ENCODE data around the gene IFI35. TPM values are rescaled to one million over a fixed set of nuclear protein-coding genes. Genes with fewer than 3 reads are reported as not detected.
"Not testable (repeated sequence)": the region's sequence is repeated elsewhere in the genome, so short reads cannot be mapped to it uniquely, and the experiment has no call there.

Gene IFI35
- 26.7 and 43.8 TPM in 2 replicates for total RNA-seq (2014; rRNA removed; shearing (Covaris generic))

DNA sequence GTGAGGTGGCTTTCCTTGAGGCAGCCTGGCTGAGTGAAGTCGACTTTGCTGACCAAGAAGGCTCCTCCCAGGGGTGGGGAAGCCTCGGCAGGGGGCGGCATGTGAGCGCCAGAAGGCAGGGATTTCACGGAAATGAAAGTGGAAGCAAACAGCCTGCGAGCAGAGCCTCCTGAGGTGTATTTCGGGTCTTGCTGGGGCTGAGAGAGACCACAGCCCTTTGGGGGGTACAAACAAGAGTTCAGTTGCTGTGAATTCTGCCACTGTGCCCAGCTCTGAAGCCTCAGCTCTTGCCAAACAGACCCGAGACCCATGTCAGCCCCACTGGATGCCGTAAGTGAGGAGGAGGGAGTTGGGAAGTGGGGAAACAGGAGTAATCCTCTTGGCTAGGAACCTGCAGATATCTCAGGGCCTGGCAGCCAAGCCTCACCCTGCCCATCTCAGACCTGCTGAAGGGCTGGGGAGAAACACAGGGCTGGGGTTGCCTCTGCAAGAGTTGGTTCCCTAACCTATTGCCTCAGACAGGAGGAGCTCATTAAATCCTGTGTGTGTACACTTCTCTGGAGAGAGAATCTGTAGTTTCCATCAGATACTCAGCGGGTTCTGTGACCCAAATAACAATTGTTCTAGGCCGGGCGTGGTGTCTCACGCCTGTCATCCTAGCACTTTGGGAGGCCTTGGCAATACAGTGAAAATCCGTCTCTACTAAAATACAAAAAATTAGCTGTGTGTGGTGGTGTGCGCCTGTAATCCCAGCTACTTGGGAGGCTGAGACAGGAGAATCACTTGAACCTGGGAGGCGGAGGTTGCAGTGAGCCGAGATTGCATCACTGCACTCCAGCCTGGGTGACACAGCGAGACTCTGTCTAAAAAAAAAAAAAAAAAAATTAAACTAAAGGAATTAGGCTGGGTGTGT lies at the start of gene IFI35:
TSS of gene IFI35 (plus strand) at position 146 of the 913 bp plus-strand sequence. CDS start at position 310, 164 bp downstream.
- peak; percentile 83 for DNase-seq (ENCODE audit: low read depth)

DNA sequence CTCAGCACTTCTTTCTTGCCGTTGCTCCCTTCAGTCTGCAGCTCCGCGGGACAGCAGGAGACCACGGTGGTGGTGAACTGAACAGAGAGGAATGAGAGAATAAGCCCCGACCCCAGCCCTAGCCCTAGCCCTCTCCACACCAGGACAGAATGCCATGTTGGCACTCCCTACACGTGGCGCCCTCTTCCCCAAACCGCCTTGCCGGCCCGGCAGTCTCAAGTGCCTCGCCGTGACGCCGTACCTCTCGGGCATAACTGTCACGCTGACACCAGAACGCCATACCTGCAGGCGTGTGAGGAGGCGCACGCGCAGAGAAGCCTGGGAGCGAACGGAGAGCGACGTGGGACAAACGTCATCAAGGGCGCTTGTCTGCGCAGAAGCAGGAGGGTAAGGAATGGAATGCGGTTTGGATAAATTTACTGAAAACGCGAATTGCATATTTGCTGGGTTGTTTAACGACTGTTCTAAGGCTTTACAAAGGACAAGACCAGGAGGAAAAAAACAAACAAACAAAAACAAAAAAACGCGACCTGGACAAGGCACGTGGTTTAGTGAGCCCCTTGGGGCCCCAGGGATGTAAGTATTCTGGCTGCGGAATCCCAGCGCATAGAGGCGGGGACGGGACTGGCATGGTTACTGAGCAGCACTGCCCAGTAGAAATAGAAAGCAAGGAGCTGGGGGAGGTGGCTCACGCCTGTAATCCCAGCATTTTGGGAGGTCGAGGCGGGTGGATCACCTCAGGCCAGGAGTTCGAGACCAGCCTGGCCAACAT lies 42.2 kb upstream of the IFI35 start, which contains the start of gene AARSD1:
TSS of gene AARSD1 (minus strand) at position 294 of the 772 bp plus-strand sequence. CDS start at position 280, 14 bp downstream.
- DNase-seq (ENCODE audit: low read depth): peak; percentile 89

DNA sequence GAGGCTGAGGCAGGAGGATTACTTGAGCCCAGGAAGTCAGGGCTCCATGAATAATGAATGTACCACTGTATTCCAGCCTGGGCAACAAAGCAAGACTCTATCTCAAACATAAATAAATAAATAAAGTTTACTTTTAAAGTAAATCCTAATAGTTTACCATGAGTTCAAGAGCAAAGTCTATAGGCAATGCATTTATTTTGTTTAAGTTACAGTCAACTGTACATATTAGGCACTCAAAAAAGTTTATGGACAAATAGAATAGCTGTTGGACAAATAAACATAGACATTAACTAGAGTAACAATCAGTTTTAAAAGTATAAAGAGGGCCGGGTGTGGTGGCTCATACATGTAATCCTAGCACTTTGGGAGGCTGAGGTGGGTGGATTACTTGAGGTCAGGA lies 38.7 kb upstream of the IFI35 start:
- DNase-seq (ENCODE audit: low read depth): no peak

DNA sequence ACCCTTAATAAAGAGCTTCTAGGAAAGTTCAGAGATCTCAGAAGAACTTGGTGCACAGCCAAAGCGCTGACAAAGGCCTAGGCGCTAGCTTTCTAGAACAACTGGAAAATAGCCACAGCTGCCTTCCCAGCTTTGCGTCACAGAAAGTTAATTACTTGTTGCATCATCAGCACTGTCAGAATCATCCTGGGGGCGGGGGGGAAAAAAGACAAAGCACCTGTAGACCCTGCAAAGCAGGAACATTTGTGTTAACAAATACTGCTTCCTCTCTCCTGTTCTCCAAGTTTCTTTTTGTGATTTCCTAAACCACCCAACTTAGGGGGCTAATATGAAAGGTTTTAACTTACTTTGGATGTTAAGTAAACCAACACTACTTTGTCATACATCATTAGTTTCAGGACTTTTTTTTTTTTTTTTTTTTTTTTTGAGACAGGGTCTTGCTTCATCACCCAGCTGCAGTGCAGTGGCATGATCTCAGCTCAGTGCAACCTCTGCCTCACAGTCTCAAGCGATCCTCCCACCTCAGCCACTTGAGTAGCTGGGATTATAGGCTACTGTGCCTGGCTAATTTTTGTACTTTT lies 37.5 kb upstream of the IFI35 start:
- peak; percentile 12 for DNase-seq (ENCODE audit: low read depth)

DNA sequence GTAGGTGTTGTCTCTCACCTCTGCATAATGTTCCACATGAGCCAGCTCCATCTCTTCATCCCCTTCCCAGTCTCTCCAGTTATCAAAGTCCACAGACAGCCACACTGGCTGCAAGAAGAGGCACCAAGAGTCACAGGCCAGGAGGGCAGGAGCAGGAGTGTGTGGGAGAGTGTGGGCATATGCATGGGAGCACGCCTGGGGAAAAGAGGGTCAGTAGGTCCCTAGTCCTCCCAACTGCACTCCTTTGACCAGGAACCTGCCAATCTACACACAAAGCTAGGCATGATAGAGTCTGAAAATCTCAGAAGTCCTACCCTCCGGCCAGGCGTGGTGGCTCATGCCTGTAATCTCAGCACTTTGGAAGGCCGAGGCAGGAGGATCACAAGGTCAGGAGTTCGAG lies 35.0 kb upstream of the IFI35 start:
- DNase-seq (ENCODE audit: low read depth): no peak

DNA sequence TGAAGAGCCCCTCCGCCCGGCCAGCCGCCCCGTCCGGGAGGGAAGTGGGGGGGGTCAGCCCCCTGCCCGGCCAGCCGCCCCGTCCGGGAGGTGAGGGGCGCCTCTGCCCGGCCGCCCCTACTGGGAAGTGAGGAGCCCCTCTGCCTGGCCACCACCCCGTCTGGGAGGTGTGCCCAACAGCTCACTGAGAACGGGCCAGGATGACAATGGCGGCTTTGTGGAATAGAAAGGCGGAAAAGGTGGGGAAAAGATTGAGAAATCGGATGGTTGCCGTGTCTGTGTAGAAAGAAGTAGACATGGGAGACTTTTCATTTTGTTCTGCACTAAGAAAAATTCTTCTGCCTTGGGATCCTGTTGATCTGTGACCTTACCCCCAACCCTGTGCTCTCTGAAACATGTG lies 33.3 kb upstream of the IFI35 start:
- DNase-seq (ENCODE audit: low read depth): not testable (repeated sequence)

DNA sequence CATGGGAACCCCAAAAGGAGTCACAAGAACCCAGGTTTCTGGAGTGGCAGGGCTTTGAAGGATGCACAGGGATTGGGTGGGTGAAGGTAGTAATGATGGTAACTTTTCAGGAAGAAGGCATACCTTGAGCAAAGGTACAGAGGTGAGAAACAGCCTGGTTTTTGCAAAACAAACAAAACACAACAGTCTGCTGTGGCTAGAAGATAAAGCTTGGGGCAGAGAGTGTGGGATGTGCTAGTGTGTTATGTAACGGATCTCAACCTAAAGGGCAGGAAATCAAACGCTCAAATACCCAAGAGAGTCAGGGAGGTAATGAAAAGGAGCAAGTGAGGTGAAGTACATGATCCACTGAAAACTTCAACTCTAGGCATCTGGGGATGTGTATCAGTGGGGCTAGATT lies 31.3 kb upstream of the IFI35 start:
- DNase-seq (ENCODE audit: low read depth): no peak

DNA sequence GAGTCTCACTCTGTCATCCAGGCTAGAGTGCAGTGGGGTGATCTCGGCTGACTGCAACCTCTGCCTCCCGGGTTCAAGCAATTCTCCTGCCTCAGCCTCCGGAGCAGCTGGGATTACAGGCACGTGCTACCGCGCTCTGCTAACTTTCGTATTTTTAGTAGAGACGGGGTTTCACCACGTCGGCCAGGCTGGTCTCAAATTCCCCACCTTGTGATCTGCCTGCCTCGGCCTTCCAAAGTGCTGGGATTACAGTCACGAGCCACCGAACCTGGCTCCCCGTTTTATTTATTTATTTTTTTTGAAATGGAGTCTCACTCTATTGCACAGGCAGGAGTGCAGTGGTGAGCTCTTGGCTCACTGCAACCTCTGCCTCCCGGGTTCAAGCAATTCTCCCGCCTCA lies 30.9 kb upstream of the IFI35 start:
- DNase-seq (ENCODE audit: low read depth): not testable (repeated sequence)

DNA sequence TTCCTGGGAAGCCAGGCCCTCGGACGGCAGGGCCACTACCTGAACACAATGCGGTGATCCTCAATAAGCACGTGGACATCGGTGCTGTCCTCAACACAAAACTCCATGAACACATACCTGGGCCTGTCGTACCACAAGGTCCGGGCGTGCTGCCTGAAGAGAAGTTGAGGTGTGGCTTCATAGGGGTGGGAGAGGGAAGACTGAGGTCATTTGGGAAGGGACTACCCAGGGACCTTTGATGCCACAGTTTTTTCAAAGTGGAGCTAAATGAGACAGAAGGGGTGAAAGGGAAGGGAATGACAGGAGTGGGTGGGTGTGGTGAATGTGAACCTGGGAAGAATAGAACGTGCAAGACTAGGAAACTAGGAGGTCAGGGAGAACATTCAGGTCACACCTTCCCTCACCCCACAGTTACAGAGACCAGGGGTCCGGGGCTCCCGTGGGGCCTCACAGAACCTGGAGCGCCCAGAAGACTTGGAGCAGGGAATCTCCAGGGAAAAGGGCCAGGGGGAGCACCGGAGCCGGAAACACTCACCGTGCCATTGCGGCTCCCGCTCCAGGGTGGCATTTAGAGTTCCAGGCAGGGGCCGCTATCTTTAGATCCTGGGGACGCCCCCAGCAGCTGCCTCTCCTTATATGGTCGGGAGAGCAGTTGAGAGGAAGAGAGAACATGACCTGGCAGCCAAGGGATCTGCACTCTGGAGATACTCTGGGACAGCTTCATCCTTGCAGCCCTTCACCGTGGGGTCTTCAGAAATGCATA lies 26.9 kb upstream of the IFI35 start, which contains the start of gene PTGES3L:
TSS of gene PTGES3L (minus strand) at position 570 of the 763 bp plus-strand sequence. CDS start at position 543, 27 bp downstream.
- DNase-seq (ENCODE audit: low read depth): peak; percentile 79

DNA sequence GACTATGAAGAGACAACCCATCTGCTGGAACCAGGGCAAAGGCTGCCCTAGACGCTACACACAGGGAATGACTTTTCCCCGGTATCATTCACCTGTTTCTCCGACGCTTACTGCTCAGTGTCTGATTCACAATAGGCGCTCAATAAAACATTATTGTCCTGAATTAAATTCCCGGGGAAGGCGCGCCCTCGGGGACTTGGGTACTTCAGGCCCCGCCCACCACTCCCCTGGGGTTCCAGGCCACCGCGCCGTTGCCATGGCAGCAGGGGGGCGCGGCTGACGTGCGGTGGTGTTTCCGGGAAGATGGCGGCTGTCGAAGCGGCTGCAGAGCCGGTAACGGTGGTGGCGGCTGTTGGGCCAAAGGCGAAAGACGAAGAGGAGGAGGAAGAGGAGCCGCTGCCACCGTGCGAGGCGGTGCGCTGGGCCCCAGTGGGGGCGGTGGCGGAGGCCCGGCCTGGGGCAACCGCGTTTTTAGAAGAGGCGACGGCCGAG lies 26.3 kb upstream of the IFI35 start, which contains the start of gene RUNDC1:
TSS of gene RUNDC1 (plus strand) at position 292 of the 492 bp plus-strand sequence. CDS start at position 304, 12 bp downstream.
- DNase-seq (ENCODE audit: low read depth): peak; percentile 85

DNA sequence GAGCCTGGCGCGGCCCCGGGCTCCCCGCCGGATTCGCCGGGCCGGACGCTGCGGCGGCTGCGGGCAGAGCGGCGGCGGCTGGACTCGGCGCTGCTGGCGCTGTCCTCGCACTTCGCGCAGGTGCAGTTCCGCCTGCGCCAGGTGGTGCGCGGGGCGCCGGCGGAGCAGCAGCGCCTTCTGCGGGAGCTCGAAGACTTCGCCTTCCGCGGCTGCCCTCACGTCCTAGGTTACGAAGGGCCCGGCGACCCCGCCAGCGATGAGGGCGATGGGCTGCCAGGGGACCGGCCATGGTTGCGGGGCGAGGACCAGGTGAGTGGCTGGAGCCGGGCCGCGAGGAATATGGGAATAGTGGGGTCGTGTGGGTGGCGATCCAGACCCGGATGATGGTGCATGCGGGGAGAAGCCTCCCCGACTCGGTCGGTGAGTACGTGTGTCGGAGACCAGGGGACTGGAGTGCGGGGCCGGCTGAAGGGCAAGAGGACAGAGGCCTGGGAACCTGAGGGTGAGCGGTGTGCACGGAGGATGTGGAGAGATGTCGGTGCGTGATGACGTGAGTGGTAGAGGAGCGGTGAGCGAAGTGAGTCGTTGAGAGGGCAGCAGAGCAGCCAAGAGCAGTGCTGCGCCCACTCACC lies 25.7 kb upstream of the IFI35 start:
- peak; percentile 46 for DNase-seq (ENCODE audit: low read depth)

DNA sequence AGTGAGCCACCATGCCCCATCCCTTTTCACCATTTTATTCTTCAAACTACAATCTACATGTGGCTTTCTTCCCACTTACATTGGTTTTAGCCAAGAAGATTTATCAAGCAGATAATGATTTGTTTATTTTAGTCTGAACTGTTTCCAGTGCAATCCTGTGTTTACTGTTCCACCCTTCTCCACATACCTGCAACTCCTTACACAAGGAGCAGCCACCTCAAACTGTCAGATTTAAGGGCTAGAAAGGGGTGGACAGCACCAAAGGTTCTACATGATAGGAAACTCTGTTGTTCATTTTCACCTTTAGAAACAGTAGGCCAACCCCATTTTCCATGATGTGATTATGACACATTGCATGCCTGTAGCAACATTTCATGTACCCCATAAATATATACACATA lies 24.3 kb upstream of the IFI35 start:
- no peak for DNase-seq (ENCODE audit: low read depth)

DNA sequence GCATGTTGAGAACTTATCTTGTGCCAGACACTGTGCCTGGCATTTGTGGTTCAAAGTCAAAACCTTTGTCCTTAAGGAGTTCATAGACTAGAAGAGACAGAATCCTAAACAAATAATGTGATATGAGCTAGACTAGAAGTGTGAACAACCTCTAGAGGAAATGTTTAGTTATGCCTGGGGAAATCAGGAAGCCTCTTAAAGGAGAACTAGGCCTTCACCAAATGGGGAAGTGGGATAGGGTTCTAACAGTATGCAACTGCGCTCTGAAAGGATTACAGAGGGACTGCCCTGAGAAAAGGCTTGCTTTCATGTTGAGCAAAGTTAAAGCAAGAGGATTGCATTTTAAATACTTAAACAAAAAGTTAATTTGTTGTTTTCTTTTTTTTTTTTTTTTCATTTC lies 21.4 kb upstream of the IFI35 start:
- DNase-seq (ENCODE audit: low read depth): no peak

DNA sequence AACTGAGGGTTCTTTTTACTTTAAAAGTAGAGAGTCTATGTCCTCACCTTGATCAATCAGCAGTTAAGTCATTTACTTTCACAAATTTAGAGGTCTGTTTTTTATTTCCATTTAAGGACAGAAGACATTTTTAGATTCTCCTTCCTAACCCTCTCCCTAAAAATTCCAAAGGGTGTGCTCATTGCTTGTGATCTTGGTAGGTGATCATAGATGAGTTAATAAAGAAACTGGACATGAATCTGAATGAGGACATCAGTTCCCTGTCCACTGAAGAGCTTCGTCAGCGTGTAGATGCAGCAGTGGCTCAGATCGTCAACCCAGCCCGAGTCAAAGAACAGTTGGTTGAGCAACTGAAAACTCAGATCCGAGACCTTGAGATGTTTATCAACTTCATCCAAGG lies 17.4 kb upstream of the IFI35 start:
- no peak for DNase-seq (ENCODE audit: low read depth)

DNA sequence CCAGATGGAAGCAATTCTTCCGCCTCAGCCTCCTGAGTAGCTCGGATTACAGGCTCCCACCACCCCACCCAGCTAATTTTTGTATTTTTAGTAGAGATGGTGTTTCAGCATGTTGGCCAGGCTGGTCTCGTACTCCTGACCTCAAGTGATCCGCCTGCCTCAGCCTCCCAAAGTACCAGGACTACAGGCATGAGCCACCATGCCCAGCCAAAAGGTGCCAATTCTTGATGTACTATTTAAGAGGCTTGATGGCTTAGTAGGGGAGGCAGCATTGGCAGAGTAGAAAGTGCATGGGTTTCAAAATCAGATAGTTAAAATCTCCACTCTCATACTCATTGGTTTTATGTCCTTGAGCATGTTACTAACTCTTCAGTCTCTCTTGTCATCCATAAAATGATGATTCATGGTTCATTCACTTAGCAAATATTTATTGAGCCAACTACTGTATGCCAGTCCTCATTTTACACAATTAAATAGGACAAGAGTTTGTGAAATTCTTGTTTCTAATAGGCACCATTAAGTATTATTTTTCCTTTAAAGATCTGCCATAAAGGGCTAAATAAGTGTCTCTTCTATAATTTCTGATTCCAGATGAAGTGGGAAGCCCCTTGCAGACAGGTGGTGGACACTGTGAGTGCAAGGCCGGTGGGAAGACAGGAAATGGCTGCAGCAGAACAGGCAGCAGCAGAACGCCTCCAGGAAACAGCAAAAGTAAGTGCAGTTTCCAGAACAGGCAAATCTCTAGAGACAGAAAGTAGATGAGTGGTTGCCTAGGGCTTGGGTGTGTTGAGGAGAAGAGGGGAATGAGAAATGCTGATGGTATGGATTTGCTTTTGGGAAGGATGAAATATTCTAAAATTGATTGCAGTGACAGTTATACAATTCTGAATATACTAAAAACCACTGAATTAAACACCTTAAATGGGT lies 16.6 kb upstream of the IFI35 start:
- DNase-seq (ENCODE audit: low read depth): peak; percentile 15

DNA sequence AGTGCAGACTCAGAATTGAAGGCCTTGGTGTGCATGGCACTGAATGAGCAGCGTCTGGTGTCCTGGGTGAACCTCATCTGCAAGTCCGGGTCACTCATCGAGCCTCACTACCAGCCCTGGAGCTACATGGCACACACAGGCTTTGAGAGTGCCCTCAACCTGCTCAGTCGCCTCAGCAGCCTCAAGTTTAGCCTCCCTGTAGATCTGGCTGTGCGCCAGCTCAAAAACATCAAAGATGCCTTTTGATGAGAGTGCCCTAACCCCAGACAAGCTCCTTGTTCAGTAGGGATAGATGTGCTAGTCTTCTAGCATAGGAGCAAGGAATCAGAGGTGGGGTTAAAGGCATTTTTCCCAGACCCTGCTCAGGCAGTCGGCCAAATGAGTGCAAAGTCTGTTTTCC lies 15.1 kb upstream of the IFI35 start:
- no peak for DNase-seq (ENCODE audit: low read depth)

DNA sequence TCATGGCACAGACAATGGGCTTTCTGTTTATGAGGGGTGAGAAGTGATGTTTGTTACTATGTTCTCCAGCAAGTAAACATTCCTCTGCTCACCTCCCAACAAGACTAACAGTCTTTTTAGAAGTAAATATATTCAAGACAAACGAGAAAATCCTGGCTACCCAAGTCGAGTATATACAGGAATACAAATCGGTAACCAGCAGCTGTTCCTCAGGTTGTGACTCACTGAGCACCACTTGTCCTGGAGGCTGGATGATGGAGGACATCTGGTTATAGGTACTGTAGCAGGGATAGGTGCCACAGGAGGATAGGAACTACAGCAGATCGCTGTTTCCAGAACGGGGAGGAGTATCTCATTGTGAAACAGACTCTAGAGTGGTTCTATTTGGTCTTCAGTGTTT lies 13.7 kb upstream of the IFI35 start:
- DNase-seq (ENCODE audit: low read depth): no peak

DNA sequence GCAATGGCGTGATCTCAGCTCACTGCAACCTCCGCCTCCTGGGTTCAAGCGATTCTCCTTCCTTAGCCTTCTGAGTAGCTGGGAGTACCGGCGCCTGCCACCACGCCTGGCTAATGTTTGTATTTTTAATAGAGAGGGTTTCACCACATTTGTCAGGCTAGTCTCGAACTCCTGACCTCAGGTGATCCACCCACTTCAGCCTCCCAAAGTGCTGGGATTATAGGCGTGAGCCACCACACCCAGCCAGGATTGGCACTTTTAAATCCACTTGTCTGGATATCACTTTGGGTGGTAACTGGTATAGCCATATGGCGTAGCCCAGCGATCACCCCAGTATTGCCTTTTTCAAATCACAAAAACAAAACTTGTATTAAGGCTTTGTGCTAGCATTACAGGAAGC lies 12.7 kb upstream of the IFI35 start:
- DNase-seq (ENCODE audit: low read depth): not testable (repeated sequence)

DNA sequence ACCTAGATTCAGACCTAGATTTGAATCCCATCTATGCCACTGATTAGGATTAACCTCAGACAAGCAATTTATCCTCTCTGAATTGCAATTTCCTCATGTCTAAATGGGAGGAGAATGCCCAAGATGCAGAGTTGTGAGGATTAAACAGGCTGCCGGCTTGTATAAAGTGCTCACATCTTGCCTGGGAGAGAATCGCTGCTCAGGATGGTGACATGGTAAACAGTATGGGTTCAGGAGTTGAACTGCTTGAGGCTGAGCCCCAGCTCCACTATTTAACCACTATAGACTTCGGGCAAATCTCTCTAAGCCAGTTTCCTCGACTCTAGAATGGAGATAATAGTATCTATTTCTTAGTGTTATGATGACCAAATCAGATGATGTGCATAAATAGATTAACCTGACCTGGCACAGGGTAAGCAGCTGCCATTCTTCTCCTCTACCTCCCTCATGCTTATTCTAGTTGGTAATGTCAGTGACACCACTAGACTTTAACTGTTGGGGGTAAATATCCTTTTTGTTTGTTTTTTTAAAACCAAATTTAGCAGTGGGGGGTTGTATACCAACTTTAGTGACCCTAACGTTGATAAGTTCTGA lies 9.1 kb upstream of the IFI35 start:
- DNase-seq (ENCODE audit: low read depth): no peak
